H1 (cell line): ENCODE measurements around the gene MRTFB. TPM values are rescaled to one million over a fixed set of nuclear protein-coding genes. Genes with fewer than 3 reads are reported as not detected.

Source experiments
- CHD2 ChIP-seq: IDR thresholded peaks from 2 replicates; pipeline ENCODE4 v1.6.1; 2012; ENCODE audit warnings: low read length, improper control_type of control experiment
- polyA plus RNA-seq, 7 experiments: library from polyadenylated mRNA; depleted of rRNA in 3 of 7; stranded (reverse) in 5 of 7; unstranded in 2 of 7; fragments of >200 nt in 5 of 7; fragments of 200-250 nt in 2 of 7; gene quantifications; 1 replicate in 5 of 7; 2 replicates in 1 of 7; 4 replicates in 1 of 7; pipeline versions ENCODE4 v1.2.1 to v1.2.3, GENCODE V29; 2011 to 2013; ENCODE audit warnings: missing spikeins in 2 of 7, mixed read lengths in 2 of 7
- total RNA-seq: library from RNA; stranded (reverse); fragmentation: NEBNext Ultra II Directional; extraction: Animal tissue kit (Norgen Biotek cat#: 25700); gene quantifications from 2 replicates; pipeline ENCODE4 v1.2.1, GENCODE V29; 2021

The MRTFB gene
- total and polyA plus RNA-seq, 2 of the 8 experiments (the other 6 are each of a cell fraction or from before 2014, with no cell fraction given) = 13.5 to 34.9 TPM

DNA sequence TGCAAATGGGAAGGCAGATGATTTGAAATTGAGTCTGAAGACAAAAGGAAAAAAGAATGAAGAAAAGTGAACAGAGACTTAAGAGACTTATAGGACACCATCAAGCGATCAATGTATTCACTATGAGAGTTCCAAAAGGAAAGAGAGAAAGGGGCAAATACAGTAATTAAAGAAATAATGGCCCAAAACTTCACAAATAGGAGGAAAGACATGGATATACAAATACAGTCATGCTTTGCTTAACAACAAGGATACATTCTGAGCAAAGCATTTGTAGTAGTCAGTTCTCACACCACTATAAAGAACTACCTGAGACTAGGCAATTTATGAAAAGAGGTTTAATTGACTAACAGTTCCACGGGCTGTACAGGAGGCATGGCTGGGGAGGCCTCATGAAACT is 152.5 kb downstream of the MRTFB start (continued):
- TF ChIP-seq CHD2 = no peak
